ENCODE results near the gene CYSLTR2. TPM values are rescaled to one million over a fixed set of nuclear protein-coding genes. Genes with fewer than 3 reads are reported as not detected.
A peak's percentile ranks its signal among the peaks of the same experiment; 100 is the strongest.
"Not testable (repeated sequence)": the region's sequence is repeated elsewhere in the genome, so short reads cannot be mapped to it uniquely, and the experiment has no call there.

CYSLTR2 gene
- polyA plus RNA-seq, 4 donors: 0.46 to 0.66 (median 0.53) TPM

DNA sequence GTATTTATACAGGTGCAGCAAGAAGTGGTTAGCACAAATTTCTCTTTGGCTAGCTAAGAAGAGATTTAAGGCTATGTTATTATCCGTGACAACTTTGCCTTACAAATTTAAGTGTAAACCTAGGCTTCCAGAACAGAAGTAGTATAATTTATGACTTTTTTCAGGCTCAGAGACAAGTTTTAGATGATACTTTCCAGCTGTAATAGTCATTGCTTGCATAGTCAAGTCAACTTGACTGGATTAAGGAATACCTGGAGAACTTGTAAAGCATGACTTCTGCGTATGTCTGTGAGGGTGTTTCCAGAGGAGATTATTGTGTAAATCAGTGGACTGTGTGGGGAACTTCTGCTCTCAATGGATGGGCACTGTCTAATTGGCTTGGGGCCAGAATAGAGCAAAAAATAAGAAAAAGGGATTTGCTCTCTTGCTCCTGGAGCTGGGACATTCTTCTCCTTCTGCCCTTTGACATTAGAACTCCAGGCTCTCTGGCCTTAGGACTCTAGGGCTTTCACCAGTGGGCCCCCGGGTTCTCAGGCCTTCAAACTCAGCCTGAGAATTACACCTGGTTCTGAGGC lies 33.0 kb downstream of the CYSLTR2 start:
- DNase-seq (ENCODE audit: low read depth in 4 of 4, low spot score in 3 of 4): peak in 3 of 4 donors; percentile 14 to 25 (median 15)

DNA sequence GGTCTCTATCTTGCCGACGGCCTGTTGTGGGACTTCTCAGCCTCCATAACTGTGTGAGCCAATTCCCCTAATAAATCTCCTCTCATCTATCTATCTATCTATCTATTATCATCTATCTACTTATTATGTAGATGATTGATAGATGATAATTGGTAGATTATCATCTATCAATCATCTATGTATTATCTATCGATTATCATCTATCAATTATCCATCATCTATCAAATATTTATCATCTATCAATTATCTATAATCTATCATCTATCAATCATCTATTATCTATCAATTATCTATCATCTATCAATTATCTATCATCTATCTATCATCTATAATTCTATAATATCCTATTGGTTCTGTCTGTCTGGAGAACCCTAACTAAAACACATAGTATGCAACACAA lies 33.5 kb downstream of the CYSLTR2 start:
- DNase-seq (ENCODE audit: low read depth in 4 of 4, low spot score in 3 of 4): no peak

GRCh38 chr13:48693998-48694397 lies 40.3 kb downstream of the CYSLTR2 start:
- no peak for DNase-seq (ENCODE audit: low read depth in 4 of 4, low spot score in 3 of 4)

DNA sequence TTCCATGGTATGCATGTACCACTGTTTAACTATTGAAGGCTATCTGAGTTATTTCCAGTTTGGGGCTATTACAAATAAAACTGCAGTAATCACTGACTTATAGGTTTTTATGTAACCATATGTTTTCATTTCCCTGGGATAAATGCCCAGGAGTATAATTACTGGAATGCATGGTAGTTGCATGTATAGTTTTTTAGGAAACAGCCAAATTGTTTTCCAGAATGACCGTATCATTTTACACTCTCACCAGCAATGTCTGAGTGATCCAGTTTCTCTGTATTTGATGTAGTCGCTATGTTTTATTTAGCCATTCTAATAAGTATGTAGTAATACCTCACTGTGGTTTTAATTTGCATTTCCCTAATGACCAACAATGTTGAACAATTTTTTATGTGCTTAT lies 42.0 kb downstream of the CYSLTR2 start:
- no peak for DNase-seq (ENCODE audit: low read depth in 4 of 4, low spot score in 3 of 4)

DNA sequence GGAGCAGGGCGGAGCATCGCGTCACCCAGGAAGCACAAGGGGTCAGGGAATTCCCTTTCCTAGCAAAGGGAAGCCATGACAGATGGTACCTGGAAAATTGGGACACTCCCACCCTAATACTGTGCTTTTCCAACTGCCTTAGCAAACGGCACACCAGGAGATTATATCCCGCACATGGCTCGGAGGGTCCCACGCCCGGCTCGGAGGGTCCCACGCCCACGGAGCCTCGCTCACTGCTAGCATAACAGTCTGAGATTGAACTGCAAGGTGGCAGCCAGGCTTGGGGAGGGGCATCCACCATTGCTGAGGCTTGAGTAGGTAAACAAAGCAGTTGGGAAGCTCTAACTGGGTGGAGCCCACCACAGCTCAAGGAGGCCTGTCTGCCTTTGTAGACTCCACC lies 42.9 kb downstream of the CYSLTR2 start:
- not testable (repeated sequence) for DNase-seq (ENCODE audit: low read depth in 4 of 4, low spot score in 3 of 4)

DNA sequence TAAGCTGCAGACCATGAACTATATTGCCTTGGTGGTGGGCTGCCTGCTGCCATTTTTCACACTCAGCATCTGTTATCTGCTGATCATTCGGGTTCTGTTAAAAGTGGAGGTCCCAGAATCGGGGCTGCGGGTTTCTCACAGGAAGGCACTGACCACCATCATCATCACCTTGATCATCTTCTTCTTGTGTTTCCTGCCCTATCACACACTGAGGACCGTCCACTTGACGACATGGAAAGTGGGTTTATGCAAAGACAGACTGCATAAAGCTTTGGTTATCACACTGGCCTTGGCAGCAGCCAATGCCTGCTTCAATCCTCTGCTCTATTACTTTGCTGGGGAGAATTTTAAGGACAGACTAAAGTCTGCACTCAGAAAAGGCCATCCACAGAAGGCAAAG lies 53.7 kb downstream of the CYSLTR2 start:
- no peak for DNase-seq (ENCODE audit: low read depth in 4 of 4, low spot score in 3 of 4)

GRCh38 chr13:48708764-48709163 lies 55.0 kb downstream of the CYSLTR2 start:
- DNase-seq (ENCODE audit: low read depth in 4 of 4, low spot score in 3 of 4): no peak

GRCh38 chr13:48709213-48709612 lies 55.5 kb downstream of the CYSLTR2 start:
- DNase-seq (ENCODE audit: low read depth in 4 of 4, low spot score in 3 of 4): no peak

- no peak for DNase-seq (ENCODE audit: low read depth in 4 of 4, low spot score in 3 of 4)
These were observed 56.4 kb downstream of the CYSLTR2 start for GRCh38 chr13:48710160-48710559.

- no peak for DNase-seq (ENCODE audit: low read depth in 4 of 4, low spot score in 3 of 4)
These were observed 58.4 kb downstream of the CYSLTR2 start for GRCh38 chr13:48712141-48712540.

- no peak for DNase-seq (ENCODE audit: low read depth in 4 of 4, low spot score in 3 of 4)
These were observed 62.2 kb downstream of the CYSLTR2 start for GRCh38 chr13:48715977-48716376.

GRCh38 chr13:48720621-48721020 lies 66.9 kb downstream of the CYSLTR2 start:
- no peak for DNase-seq (ENCODE audit: low read depth in 4 of 4, low spot score in 3 of 4)

- no peak for DNase-seq (ENCODE audit: low read depth in 4 of 4, low spot score in 3 of 4)
These were observed 69.4 kb downstream of the CYSLTR2 start for GRCh38 chr13:48723168-48723567.

DNA sequence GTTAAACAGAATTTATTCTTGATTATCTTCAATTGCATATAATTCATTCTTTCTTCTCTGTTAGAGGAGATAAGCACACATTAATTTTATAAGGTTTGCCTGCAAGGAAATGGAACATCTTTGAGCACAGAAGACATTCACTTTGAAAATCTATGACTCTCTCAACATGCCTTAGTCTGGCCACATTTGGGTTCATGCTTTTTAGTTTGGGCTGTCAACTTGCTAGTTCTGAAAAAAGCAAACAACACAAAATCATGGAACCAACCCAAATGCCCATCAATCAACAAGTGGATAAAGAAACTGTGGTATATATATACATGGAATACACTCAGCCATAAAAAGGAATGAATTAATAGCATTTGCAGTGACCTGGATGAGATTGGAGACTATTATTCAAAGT lies 71.5 kb downstream of the CYSLTR2 start:
- peak in 2 of 4 donors; percentile 39 to 58 for DNase-seq (ENCODE audit: low read depth in 4 of 4, low spot score in 3 of 4)

- peak in 2 of 4 donors; percentile 31 to 55 for DNase-seq (ENCODE audit: low read depth in 4 of 4, low spot score in 3 of 4)
These were observed 73.0 kb downstream of the CYSLTR2 start for GRCh38 chr13:48726711-48727110.

GRCh38 chr13:48727241-48728011 lies 73.7 kb downstream of the CYSLTR2 start:
- peak in 2 of 4 donors; percentile 42 to 45 for DNase-seq (ENCODE audit: low read depth in 4 of 4, low spot score in 3 of 4)

DNA sequence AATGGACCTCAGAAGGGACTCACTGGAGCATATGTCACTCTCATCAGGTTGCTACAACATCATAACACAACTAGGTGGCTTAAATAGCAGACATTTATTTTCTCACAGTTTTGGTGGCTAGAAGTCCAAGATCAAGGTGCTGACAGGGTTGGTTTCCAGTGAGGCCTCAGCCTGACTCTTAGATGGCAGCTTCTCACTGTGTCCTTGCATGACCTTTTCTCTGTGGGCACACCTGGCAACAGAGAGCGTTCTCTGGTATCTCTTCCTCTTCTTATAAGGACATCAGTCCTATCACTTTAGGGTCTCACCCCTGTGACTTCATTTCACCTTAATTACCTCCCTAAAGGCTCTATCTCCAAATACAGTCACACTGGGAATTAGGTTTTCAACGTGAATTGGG lies 74.5 kb downstream of the CYSLTR2 start:
- no peak for DNase-seq (ENCODE audit: low read depth in 4 of 4, low spot score in 3 of 4)

- DNase-seq (ENCODE audit: low read depth in 4 of 4, low spot score in 3 of 4): no peak
These were observed 75.1 kb downstream of the CYSLTR2 start for GRCh38 chr13:48728876-48729275.

DNA sequence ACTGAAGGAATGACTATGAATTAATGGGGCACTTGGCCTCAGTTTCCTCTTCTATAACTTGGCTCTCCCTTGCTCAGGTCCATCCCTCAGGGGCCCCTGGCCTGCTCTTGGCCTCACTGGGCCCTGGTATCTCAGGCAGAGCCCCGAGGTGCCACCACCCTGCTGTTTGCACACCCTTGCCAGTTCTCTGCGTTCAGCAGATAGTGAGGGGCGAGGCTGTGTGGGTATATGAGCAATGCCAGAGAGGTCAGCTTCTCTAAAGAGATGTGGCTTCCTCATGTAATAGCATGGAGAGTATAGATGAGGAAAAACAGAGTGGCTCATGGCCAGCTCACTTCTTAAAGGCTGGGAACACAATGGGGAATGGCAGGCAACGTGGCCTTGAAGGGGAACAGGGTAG lies 76.1 kb downstream of the CYSLTR2 start:
- no peak for DNase-seq (ENCODE audit: low read depth in 4 of 4, low spot score in 3 of 4)

- DNase-seq (ENCODE audit: low read depth in 4 of 4, low spot score in 3 of 4): no peak
These were observed 77.4 kb downstream of the CYSLTR2 start for GRCh38 chr13:48731001-48731658.

GRCh38 chr13:48731957-48732569 lies 78.3 kb downstream of the CYSLTR2 start:
- DNase-seq (ENCODE audit: low read depth in 4 of 4, low spot score in 3 of 4): no peak
